ENCODE measurements around the gene C12orf75. TPM values are rescaled to one million over a fixed set of nuclear protein-coding genes. Genes with fewer than 3 reads are reported as not detected.
"Not testable (repeated sequence)": the region's sequence is repeated elsewhere in the genome, so short reads cannot be mapped to it uniquely, and the experiment has no call there.

The C12orf75 gene
- total RNA-seq, 4 donors from 2014 or later, result 1.9 to 5.8 (median 4.3) TPM

DNA sequence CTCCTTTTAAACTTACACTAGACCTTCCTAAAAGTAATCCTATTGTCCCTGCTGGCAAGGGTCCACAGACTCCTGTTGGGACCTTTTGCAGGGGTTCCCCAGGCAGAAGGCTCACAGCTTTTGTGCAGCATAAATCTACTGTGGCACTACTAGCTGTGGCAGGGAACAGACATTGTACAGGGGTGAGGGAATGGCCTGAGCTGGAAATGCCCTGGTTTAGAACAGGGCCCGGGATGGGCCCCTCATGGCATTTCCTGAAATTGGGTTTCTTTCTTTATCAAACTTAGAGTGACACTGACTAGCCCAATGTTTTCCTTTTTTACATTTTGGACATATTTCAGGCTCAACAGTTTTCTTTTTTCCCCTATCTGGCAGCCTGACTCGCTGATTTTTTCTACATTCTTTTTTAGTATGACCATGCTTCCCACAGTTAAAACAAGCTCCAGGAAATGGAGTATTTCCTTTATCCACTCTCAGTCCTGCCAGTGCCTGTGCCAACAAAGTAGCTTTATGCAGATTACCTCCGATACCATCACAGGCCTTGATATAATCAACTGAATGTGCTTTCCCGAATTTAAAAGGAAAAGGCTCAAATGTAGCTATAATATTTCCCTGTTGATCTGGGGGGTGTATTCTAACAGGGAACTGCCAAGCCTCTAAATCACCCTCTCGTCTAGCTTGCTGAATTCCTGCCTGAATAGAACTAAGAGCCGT lies 22.7 kb upstream of the C12orf75 start:
- DNase-seq; H3K9me3 ChIP-seq; H3K4me3 ChIP-seq (replicated peaks in 1 of 3); H3K27me3 ChIP-seq; H3K27ac ChIP-seq; intact Hi-C loops (cut with DNase I); H3K4me1 ChIP-seq; H3K36me3 ChIP-seq: not testable (repeated sequence)
- WGBS, 2 donors, result 54 to 64% methylated on average over 6 of the region's 6 CpGs

DNA sequence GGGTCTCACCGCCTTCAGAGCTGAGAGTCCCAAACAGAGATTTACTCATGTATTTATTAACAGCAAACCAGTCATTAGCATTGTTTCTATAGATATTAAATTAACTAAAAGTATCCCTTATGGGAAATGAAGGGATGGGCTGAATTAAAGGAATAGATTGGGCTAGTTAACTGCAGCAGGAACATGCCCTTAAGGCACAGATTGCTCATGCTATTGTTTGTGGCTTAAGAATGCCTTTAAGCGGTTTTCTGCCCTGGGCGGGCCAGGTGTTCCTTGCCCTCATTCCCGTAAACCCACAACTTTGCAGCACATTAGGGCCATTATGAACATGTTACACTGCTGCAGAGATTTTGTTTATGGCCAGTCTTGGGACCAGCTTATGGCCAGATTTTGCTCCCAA lies 21.7 kb upstream of the C12orf75 start:
- H3K4me3 ChIP-seq (replicated peaks in 1 of 3); H3K36me3 ChIP-seq; DNase-seq; H3K9me3 ChIP-seq; H3K27me3 ChIP-seq; H3K4me1 ChIP-seq; intact Hi-C loops (cut with DNase I); H3K27ac ChIP-seq: not testable (repeated sequence)
- 97 to 98% methylated on average over 4 of the region's 4 CpGs for WGBS, 2 donors

- WGBS, 2 donors, result 79 to 87% methylated on average over 3 of the region's 3 CpGs
- H3K9me3 ChIP-seq; intact Hi-C loops (cut with DNase I); DNase-seq; H3K4me1 ChIP-seq; H3K27me3 ChIP-seq; H3K36me3 ChIP-seq; H3K27ac ChIP-seq; H3K4me3 ChIP-seq (replicated peaks in 1 of 3): not testable (repeated sequence)
These were observed 21.1 kb upstream of the C12orf75 start for GRCh38 chr12:105309384-105309783.

- H3K9me3 ChIP-seq; H3K27me3 ChIP-seq; H3K27ac ChIP-seq; H3K36me3 ChIP-seq; intact Hi-C loops (cut with DNase I); DNase-seq; H3K4me3 ChIP-seq (replicated peaks in 1 of 3); H3K4me1 ChIP-seq: not testable (repeated sequence)
- WGBS, 2 donors, result 73 to 88% methylated on average over 1 to 2 of the region's 2 CpGs
These were observed 19.9 kb upstream of the C12orf75 start for GRCh38 chr12:105310476-105311085.

- H3K27me3 ChIP-seq; H3K36me3 ChIP-seq; H3K9me3 ChIP-seq; H3K4me3 ChIP-seq (replicated peaks in 1 of 3); H3K4me1 ChIP-seq; DNase-seq; H3K27ac ChIP-seq; intact Hi-C loops (cut with DNase I): not testable (repeated sequence)
- 77 to 88% methylated on average over 3 of the region's 3 CpGs for WGBS, 2 donors
These were observed 18.6 kb upstream of the C12orf75 start for GRCh38 chr12:105311936-105312335.

DNA sequence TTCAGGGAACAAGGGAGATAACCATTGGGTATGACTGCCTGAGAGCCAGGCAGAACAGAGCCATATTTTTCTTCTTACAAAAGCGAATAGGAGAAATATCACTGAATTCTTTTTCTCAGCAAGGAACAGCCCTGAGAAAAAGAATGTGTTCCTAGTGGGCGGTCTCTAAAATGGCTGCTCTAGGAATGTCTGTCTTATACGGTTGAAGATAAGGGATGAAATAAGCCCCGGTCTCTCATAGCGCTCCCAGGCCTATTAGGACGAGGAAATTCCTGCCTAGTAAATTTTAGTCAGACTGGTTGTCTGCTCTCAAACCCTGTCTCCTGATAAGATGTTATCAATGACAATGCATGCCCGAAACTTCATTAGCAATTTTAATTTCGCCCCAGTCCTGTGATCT lies 16.7 kb upstream of the C12orf75 start:
- H3K27me3 ChIP-seq; DNase-seq; H3K36me3 ChIP-seq; H3K27ac ChIP-seq; H3K4me3 ChIP-seq (replicated peaks in 1 of 3); H3K9me3 ChIP-seq; intact Hi-C loops (cut with DNase I); H3K4me1 ChIP-seq: not testable (repeated sequence)
- 94 to 95% methylated on average over 8 of the region's 8 CpGs for WGBS, 2 donors

- no peak for DNase-seq
- Histone ChIP-seq H3K4me1 (no peaks in the 10 kb centered on the region), H3K9me3 (no peaks in the 10 kb centered on the region), H3K27me3 (no peaks in the 10 kb centered on the region), H3K4me3 (replicated peaks in 1 of 3) (no peak overlapping the region), H3K36me3 (no peaks in the 10 kb centered on the region), H3K27ac (no peak overlapping the region)
- TF ChIP-seq POLR2A (IDR thresholded peaks at IDR 0.05) (no peak), CTCF (IDR thresholded peaks at IDR 0.05) (no peak)
- WGBS, 2 donors, result 77% methylated on average over 2 of the region's 2 CpGs
- intact Hi-C loops (cut with DNase I), result no loop called here
These were observed 15.4 kb upstream of the C12orf75 start for GRCh38 chr12:105315130-105315529.

GRCh38 chr12:105315726-105316125 lies 14.8 kb upstream of the C12orf75 start:
- no peak overlapping the region for H3K27ac ChIP-seq
- intact Hi-C loops (cut with DNase I), result no loop called here
- no peak for DNase-seq
- no peaks in the 10 kb centered on the region for H3K36me3 ChIP-seq
- H3K9me3 ChIP-seq, result no peaks in the 10 kb centered on the region
- H3K27me3 ChIP-seq, result no peaks in the 10 kb centered on the region
- no peak overlapping the region for H3K4me3 ChIP-seq (replicated peaks in 1 of 3)
- no peaks in the 10 kb centered on the region for H3K4me1 ChIP-seq
- 90 to 96% methylated on average over 6 of the region's 6 CpGs for WGBS, 2 donors
- no peak for TF ChIP-seq POLR2A (IDR thresholded peaks at IDR 0.05)
- TF ChIP-seq CTCF (IDR thresholded peaks at IDR 0.05), result no peak

Data from thyroid gland (tissue), 4 donors.